ENCODE measurements around the gene TMEM240. TPM values are rescaled to one million over a fixed set of nuclear protein-coding genes. Genes with fewer than 3 reads are reported as not detected.
"Not testable (repeated sequence)": the region's sequence is repeated elsewhere in the genome, so short reads cannot be mapped to it uniquely, and the experiment has no call there.

The TMEM240 gene
- total RNA-seq, 2 experiments from 2014 or later, result 1.2 to 1.3 TPM

GRCh38 chr1:1519805-1520505 is 20.5 kb downstream of the TMEM240 start:
- H3K4me3 Mint-ChIP-seq, POLR2A ChIA-PET, CTCF ChIA-PET, H3K9me3 Mint-ChIP-seq, DNase-seq, H3K4me1 Mint-ChIP-seq, H3K27ac Mint-ChIP-seq, H3K27me3 Mint-ChIP-seq: not testable (repeated sequence)
- H3K36me3 Mint-ChIP-seq (ENCODE audit: low read depth), result peaks cover 10% of the 10 kb centered on the region

- H3K9me3 Mint-ChIP-seq, CTCF ChIA-PET, POLR2A ChIA-PET, H3K27me3 Mint-ChIP-seq, H3K27ac Mint-ChIP-seq, H3K4me3 Mint-ChIP-seq, DNase-seq, H3K4me1 Mint-ChIP-seq: not testable (repeated sequence)
- peaks cover 10% of the 10 kb centered on the region for H3K36me3 Mint-ChIP-seq (ENCODE audit: low read depth)
These were observed 21.8 kb downstream of the TMEM240 start for GRCh38 chr1:1518621-1519007.

GRCh38 chr1:1517973-1518620 is 22.3 kb downstream of the TMEM240 start:
- DNase-seq, result no peak
- CTCF ChIA-PET, result no interaction called here
- Mint-ChIP-seq H3K36me3 (ENCODE audit: low read depth) (peaks cover 10% of the 10 kb centered on the region), H3K4me3 (no peak overlapping the region), H3K4me1 (peaks cover 2% of the 10 kb centered on the region), H3K27ac (no peak overlapping the region), H3K9me3 (no peaks in the 10 kb centered on the region), H3K27me3 (no peaks in the 10 kb centered on the region)
- POLR2A ChIA-PET, result no interaction called here

GRCh38 chr1:1516923-1517322 is 23.5 kb downstream of the TMEM240 start:
- H3K36me3 Mint-ChIP-seq (ENCODE audit: low read depth), result peaks cover 10% of the 10 kb centered on the region
- DNase-seq, POLR2A ChIA-PET, H3K4me1 Mint-ChIP-seq, H3K9me3 Mint-ChIP-seq, CTCF ChIA-PET, H3K4me3 Mint-ChIP-seq, H3K27me3 Mint-ChIP-seq, H3K27ac Mint-ChIP-seq: not testable (repeated sequence)

GRCh38 chr1:1514376-1514775 is 26.0 kb downstream of the TMEM240 start:
- H3K9me3 Mint-ChIP-seq, DNase-seq, POLR2A ChIA-PET, CTCF ChIA-PET, H3K27ac Mint-ChIP-seq, H3K4me3 Mint-ChIP-seq, H3K27me3 Mint-ChIP-seq: not testable (repeated sequence)
- peaks cover 10% of the 10 kb centered on the region for H3K36me3 Mint-ChIP-seq (ENCODE audit: low read depth)
- peaks cover 11% of the 10 kb centered on the region for H3K4me1 Mint-ChIP-seq

- H3K36me3 Mint-ChIP-seq (ENCODE audit: low read depth); POLR2A ChIA-PET; H3K9me3 Mint-ChIP-seq; CTCF ChIA-PET; H3K27me3 Mint-ChIP-seq; DNase-seq: not testable (repeated sequence)
- peak overlapping the region; percentile 41 for H3K27ac Mint-ChIP-seq
- H3K4me3 Mint-ChIP-seq, result peak overlapping the region; percentile 54
- H3K4me1 Mint-ChIP-seq, result peaks cover 11% of the 10 kb centered on the region
These were observed 26.7 kb downstream of the TMEM240 start for GRCh38 chr1:1513675-1514074.

- CTCF ChIA-PET; H3K9me3 Mint-ChIP-seq; H3K27me3 Mint-ChIP-seq; POLR2A ChIA-PET; H3K36me3 Mint-ChIP-seq (ENCODE audit: low read depth): not testable (repeated sequence)
- H3K4me3 Mint-ChIP-seq, result peak overlapping the region; percentile 71
- H3K27ac Mint-ChIP-seq, result peak overlapping the region; percentile 54
- peaks cover 11% of the 10 kb centered on the region for H3K4me1 Mint-ChIP-seq
- DNase-seq, result peak; percentile 30
These were observed 28.0 kb downstream of the TMEM240 start for GRCh38 chr1:1512425-1512824.

- Mint-ChIP-seq H3K27ac (peak within 1 kb of the TSS; percentile 94), H3K27me3 (no peaks in the 10 kb centered on the region), H3K4me3 (peak within 1 kb of the TSS; percentile 84), H3K4me1 (peaks cover 16% of the 10 kb centered on the region), H3K36me3 (ENCODE audit: low read depth) (no peaks in the 10 kb centered on the region), H3K9me3 (no peaks in the 10 kb centered on the region)
- POLR2A ChIA-PET, result interaction anchor here (0.5 to 0.7 kb wide), 2 partner anchors 75 to 213 kb away, joined by 3 read pairs; partner anchors contain the start of gene CDK11A
- DNase-seq, result peak; percentile 97
- CTCF ChIA-PET, result no interaction called here
These were observed 28.7 kb downstream of the TMEM240 start, which contains the start of gene ATAD3A for GRCh38 chr1:1511533-1512285. Gene ATAD3A, plus strand, starts transcription at chr1:1512162. Its CDS starts 107 bp downstream, at chr1:1512269.

- Mint-ChIP-seq H3K9me3 (no peaks in the 10 kb centered on the region), H3K36me3 (ENCODE audit: low read depth) (no peaks in the 10 kb centered on the region), H3K4me1 (peaks cover 17% of the 10 kb centered on the region), H3K27me3 (no peaks in the 10 kb centered on the region), H3K27ac (peak overlapping the region; percentile 94), H3K4me3 (peak overlapping the region; percentile 84)
- CTCF ChIA-PET, result no interaction called here
- peak; percentile 17 for DNase-seq
- POLR2A ChIA-PET, result interaction anchor here (0.5 to 0.7 kb wide), 2 partner anchors 75 to 213 kb away, joined by 3 read pairs; partner anchors contain the start of gene CDK11A
These were observed 29.4 kb downstream of the TMEM240 start for GRCh38 chr1:1510912-1511532.

GRCh38 chr1:1509465-1509850 is 31.0 kb downstream of the TMEM240 start:
- H3K27ac Mint-ChIP-seq; CTCF ChIA-PET; H3K36me3 Mint-ChIP-seq (ENCODE audit: low read depth); H3K9me3 Mint-ChIP-seq; DNase-seq; H3K27me3 Mint-ChIP-seq; H3K4me3 Mint-ChIP-seq; POLR2A ChIA-PET: not testable (repeated sequence)
- peaks cover 27% of the 10 kb centered on the region for H3K4me1 Mint-ChIP-seq

- H3K4me1 Mint-ChIP-seq, result peaks cover 27% of the 10 kb centered on the region
- POLR2A ChIA-PET; H3K27me3 Mint-ChIP-seq; H3K27ac Mint-ChIP-seq; H3K36me3 Mint-ChIP-seq (ENCODE audit: low read depth); CTCF ChIA-PET; H3K4me3 Mint-ChIP-seq; H3K9me3 Mint-ChIP-seq; DNase-seq: not testable (repeated sequence)
These were observed 31.5 kb downstream of the TMEM240 start for GRCh38 chr1:1508775-1509464.

GRCh38 chr1:1507305-1507704 is 33.1 kb downstream of the TMEM240 start:
- no peak overlapping the region for H3K4me3 Mint-ChIP-seq
- CTCF ChIA-PET, result no interaction called here
- no peaks in the 10 kb centered on the region for H3K27me3 Mint-ChIP-seq
- no peaks in the 10 kb centered on the region for H3K36me3 Mint-ChIP-seq (ENCODE audit: low read depth)
- H3K4me1 Mint-ChIP-seq, result peaks cover 22% of the 10 kb centered on the region
- DNase-seq, result no peak
- no peak overlapping the region for H3K27ac Mint-ChIP-seq
- POLR2A ChIA-PET, result no interaction called here
- no peaks in the 10 kb centered on the region for H3K9me3 Mint-ChIP-seq
